SU-DHL-6 (cell line): ENCODE data around the gene DNAJC15.

ENCODE experiments used
- H2AFZ ChIP-seq: fragments of 200-600 bp; sonication (generic); 2 replicates; pipeline ENCODE4 v1.6.1; 2014; ENCODE audit warnings: low read depth, mild to moderate bottlenecking, moderate library complexity, mixed read lengths, antibody characterized with exemption, low read length; ENCODE audit not compliant: severe bottlenecking
- H3F3A ChIP-seq: fragments of 200-600 bp; shearing (Covaris generic); 2 replicates; pipeline ENCODE4 v1.6.0; 2016; ENCODE audit warnings: antibody characterized with exemption, mild to moderate bottlenecking; ENCODE audit not compliant: insufficient read depth
- H3K27ac ChIP-seq: fragments of 200-600 bp; sonication (generic); 2 replicates; pipeline ENCODE4 v1.5.1; 2016; ENCODE audit warnings: low read depth, mild to moderate bottlenecking, low read length, moderate library complexity, mixed read lengths
- H3K27me3 ChIP-seq: fragments of 200-600 bp; sonication (generic), shearing (Covaris generic); 2 replicates; pipeline ENCODE4 v1.6.0; 2014; ENCODE audit warnings: mild to moderate bottlenecking, low read length
- H3K36me3 ChIP-seq: fragments of 200-600 bp; sonication (generic); 2 replicates; pipeline ENCODE4 v1.6.1; 2014; ENCODE audit warnings: mild to moderate bottlenecking, low read length, mixed read lengths
- H3K4me2 ChIP-seq: fragments of 300-600, 200-600 bp; shearing (Covaris generic), sonication (generic); 2 replicates; pipeline ENCODE4 v1.6.0; 2014; ENCODE audit warnings: low read length, low read depth, mild to moderate bottlenecking; ENCODE audit not compliant: poor library complexity, severe bottlenecking
- H3K4me3 ChIP-seq: fragments of 200-600 bp; sonication (generic); 2 replicates; pipeline ENCODE4 v1.5.1; 2014; ENCODE audit warnings: antibody characterized with exemption, low read length, mild to moderate bottlenecking, mixed read lengths; ENCODE audit not compliant: insufficient read depth, poor library complexity, severe bottlenecking
- H3K79me2 ChIP-seq: fragments of 200-600 bp; sonication (generic); 2 replicates; pipeline ENCODE4 v1.6.1; 2014; ENCODE audit warnings: mild to moderate bottlenecking, low read length, moderate library complexity; ENCODE audit not compliant: insufficient read depth
- H3K9ac ChIP-seq: fragments of 200-600 bp; sonication (generic); 2 replicates; pipeline ENCODE4 v1.7.0; 2014; ENCODE audit warnings: mild to moderate bottlenecking, low read length
- H3K9me2 ChIP-seq: fragments of 200-600 bp; sonication (generic); replicated peaks from 2 replicates; pipeline ENCODE4 v1.6.1; 2014; ENCODE audit warnings: low read length; ENCODE audit not compliant: insufficient read depth
- H3K9me3 ChIP-seq: fragments of 200-600 bp; sonication (generic); 2 replicates; pipeline ENCODE4 v1.6.1; 2014; ENCODE audit warnings: low read length, mixed read lengths; ENCODE audit not compliant: insufficient read depth
- H4K20me1 ChIP-seq: fragments of 200-600 bp; sonication (generic); 2 replicates; pipeline ENCODE4 v1.6.1; 2014; ENCODE audit warnings: low read depth, mild to moderate bottlenecking, antibody characterized with exemption, low read length, moderate library complexity, mixed read lengths
- CTCF ChIP-seq: fragments of 200-600 bp; sonication (generic); IDR thresholded peaks from one replicate; pipeline ENCODE4 v1.5.1; 2017; ENCODE audit warnings: antibody characterized with exemption, mild to moderate bottlenecking, low read length, moderate library complexity; ENCODE audit not compliant: insufficient read depth, poor library complexity, severe bottlenecking
- EZH2phosphoT487 ChIP-seq: fragments of 200-600 bp; sonication (generic), shearing (Covaris generic); conservative IDR thresholded peaks from 2 replicates; pipeline ENCODE4 v1.6.1; 2018; ENCODE audit warnings: mild to moderate bottlenecking, antibody characterized with exemption, low read length, moderate library complexity, mixed read lengths

The DNAJC15 gene

GRCh38 chr13:43111559-43112400 is 88.4 kb downstream of the DNAJC15 start:
- no peak overlapping the region for H3K4me2 ChIP-seq
- no peaks in the 10 kb centered on the region for H3K9me2 ChIP-seq
- H3K36me3 ChIP-seq = no peaks in the 10 kb centered on the region
- H3K9me3 ChIP-seq = no peaks in the 10 kb centered on the region
- H3K79me2 ChIP-seq = no peaks in the 10 kb centered on the region
- no peak overlapping the region for H3K27ac ChIP-seq
- H3K4me3 ChIP-seq = no peak overlapping the region
- no peaks in the 10 kb centered on the region for H4K20me1 ChIP-seq
- no peak overlapping the region for H3K9ac ChIP-seq
- no peak for TF ChIP-seq EZH2phosphoT487
- TF ChIP-seq CTCF = no peak
- H3K27me3 ChIP-seq = no peaks in the 10 kb centered on the region
- no peaks in the 10 kb centered on the region for H3F3A ChIP-seq
- H2AFZ ChIP-seq = no peak overlapping the region

GRCh38 chr13:43113603-43114002 is 90.2 kb downstream of the DNAJC15 start:
- Histone ChIP-seq H3K79me2 (no peaks in the 10 kb centered on the region), H3K4me3 (no peak overlapping the region), H3K9me3 (no peaks in the 10 kb centered on the region), H3K9ac (no peak overlapping the region), H3K4me2 (no peak overlapping the region), H3F3A (no peaks in the 10 kb centered on the region), H3K27me3 (no peaks in the 10 kb centered on the region), H3K36me3 (no peaks in the 10 kb centered on the region), H2AFZ (no peak overlapping the region), H3K27ac (no peak overlapping the region), H3K9me2 (no peaks in the 10 kb centered on the region), H4K20me1 (no peaks in the 10 kb centered on the region)
- TF ChIP-seq EZH2phosphoT487 = no peak
- TF ChIP-seq CTCF = no peak

- Histone ChIP-seq H3K9me3 (no peaks in the 10 kb centered on the region), H3K4me3 (no peak overlapping the region), H3K36me3 (no peaks in the 10 kb centered on the region), H3F3A (no peaks in the 10 kb centered on the region), H3K9ac (no peak overlapping the region), H3K4me2 (no peak overlapping the region), H3K27me3 (no peaks in the 10 kb centered on the region), H4K20me1 (no peaks in the 10 kb centered on the region), H2AFZ (no peak overlapping the region), H3K27ac (no peak overlapping the region), H3K9me2 (no peaks in the 10 kb centered on the region), H3K79me2 (no peaks in the 10 kb centered on the region)
- TF ChIP-seq EZH2phosphoT487 (no peak), CTCF (no peak)
Observed at GRCh38 chr13:43114504-43114903, 91.1 kb downstream of the DNAJC15 start.
